Activated naive CD4-positive, alpha-beta T cell treated with Interleukin-2 at 50 U/mL for 16 hours (primary cell): Measurements from ENCODE around the gene PHF12.
"Not testable (repeated sequence)": the region's sequence is repeated elsewhere in the genome, so short reads cannot be mapped to it uniquely, and the experiment has no call there.

ENCODE experiments used
- DNase-seq: peaks from one replicate; pipeline ENCODE4 v3.0.0-alpha.2; 2020

The PHF12 gene

GRCh38 chr17:28879886-28880571, 71.3 kb downstream of the PHF12 start:
- no peak for DNase-seq

GRCh38 chr17:28878981-28879380, 72.3 kb downstream of the PHF12 start:
- no peak for DNase-seq

DNA sequence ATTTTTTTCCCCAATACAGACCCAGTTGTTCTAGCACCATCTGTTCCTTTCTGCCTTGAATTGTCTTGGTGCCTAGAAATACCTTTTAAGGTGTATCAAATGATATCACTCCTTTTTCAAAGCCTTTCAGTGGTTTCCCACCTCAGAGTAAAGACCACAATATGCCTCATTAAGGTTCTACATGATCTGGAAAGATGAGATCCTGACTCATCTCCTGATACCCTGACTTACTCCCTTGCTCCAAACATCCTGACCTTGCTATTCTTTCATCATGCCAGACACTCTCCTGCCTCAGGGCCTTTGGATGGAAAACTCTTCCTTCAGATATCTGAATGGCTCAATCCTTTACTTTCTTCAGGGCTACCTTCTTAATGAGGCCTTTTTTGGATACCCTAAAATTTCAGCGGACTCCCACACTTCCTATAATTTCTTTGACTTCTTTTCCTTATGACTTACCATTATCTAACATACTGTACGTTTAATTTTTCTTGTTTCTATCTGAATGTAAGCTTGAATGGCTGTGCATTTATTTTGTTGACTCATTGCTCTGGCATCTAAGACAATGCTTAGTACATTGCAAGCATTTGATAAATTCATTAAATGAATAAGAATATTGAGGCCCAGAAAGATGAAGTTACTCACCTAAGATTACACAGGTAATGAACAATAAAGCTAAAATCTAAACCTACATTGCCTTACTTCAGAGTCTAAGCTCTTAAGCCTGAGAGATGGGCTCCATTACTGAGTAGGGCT, 73.0 kb downstream of the PHF12 start:
- DNase-seq = no peak

DNA sequence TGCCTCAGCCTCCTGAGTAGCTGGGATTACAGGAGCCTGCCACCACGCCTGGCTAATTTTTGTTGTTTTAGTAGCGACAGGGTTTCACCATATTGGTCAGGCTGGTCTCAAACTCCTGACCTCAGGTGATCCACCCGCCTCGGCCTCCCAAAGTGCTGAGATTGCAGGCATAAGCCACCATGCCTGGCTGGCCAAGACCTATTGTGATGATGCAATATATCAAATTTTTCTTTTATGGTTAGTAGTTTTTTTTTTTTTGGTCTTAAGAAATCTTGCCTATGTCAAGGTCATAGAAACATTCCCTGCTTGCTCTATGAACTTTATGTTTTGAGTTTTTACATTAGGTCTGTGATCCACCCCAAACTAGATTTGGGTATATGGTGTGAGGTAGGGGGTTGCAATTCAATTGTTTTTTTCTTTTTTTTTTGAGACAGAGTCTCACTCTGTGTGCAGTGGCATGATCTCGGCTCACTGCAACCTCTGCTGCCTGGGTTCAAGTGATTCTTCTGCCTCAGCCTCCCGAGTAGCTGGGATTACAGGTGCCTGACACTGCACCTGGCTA, 74.1 kb downstream of the PHF12 start:
- DNase-seq = not testable (repeated sequence)

DNA sequence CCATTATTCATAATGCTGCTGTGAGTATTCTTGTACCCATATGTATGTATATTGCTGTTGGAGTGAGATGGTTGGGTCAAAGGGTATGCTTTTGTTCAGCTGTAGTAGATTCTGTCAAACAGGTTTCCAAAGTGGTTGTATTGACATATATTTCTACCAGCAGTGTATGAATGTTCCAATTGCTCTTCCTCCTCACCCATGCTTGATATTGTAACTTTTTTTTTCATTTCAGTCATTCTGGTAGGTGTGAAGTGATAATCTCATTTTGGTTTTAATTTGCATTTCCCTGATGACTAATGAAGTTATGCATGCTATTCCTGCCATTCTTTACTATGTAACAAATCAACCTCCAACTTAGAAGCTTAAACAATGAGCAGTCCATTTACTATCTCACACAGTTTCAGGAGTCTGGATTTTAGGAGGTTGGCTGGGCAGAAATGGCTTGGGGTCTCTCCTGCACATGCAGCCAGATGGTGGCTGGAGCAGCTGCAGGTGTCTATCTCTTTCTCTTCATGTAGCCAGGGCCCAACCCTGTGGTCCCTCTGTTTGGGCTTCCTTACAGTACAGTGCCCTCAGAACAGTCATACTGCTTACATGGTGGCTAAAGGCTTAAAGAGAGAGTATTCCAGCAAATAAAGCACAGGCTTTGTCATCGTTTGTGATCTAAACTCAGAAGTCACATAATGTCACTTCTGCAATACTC, 75.3 kb downstream of the PHF12 start:
- no peak for DNase-seq

DNA sequence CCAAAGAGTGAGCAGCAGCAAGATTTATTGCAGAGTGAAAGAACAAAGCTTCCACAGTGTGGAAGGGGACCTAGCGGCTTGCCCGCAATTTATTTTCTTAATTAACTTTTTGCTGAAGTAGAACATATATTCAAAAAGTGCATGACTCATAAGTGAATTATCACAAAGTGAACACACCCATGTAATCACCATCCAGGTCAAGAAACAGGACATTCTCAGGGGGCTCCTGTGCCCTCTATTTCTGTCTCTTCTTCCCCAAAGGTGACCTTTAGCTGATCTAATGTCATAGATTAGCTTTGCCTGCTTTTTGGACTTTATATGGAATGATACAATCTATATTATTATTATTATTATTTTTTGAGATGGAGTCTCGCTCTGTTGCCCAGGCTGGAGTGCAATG, 76.6 kb downstream of the PHF12 start:
- no peak for DNase-seq

DNA sequence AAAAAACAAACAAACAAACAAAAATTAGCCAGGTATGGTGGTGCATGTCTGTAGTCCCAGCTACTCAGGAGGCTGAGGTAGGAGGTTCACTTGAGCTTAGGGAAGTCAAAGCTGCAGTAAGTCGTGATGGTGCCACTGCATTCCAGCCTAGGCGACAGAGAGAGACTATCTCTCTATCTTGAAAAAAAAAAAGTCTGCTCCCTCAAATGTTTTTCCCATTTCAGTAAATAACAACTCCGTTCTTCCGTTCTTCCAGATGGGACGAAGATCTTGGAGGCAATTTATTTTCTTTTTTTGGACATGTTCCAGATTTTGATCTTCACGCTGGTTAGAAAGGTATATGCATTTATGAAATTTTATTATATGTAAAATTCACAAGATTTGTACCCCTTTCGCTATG, 77.5 kb downstream of the PHF12 start:
- DNase-seq = no peak

GRCh38 chr17:28871056-28871579, 80.2 kb downstream of the PHF12 start:
- DNase-seq = peak; percentile 21

DNA sequence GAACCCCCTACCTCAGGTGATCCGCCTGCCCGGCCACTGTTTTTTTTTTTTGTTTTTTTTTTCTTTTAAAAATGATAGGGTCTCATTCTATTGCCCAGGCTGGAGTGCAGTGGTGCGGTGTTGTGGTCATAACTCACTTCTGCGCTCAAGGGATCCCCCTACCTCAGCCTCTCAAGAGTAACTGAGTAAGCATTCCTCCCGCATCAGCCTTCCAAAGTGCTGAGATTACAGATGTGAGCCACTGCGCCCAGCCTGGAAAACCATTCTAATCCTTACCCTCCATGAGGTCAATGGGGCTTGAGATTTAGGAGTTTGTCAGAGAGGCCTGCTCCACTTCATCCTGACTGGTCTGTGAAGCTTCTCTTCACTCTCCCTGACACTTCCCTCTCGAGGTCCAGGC, 84.0 kb downstream of the PHF12 start:
- no peak for DNase-seq

GRCh38 chr17:28865946-28866752, 85.2 kb downstream of the PHF12 start:
- no peak for DNase-seq

GRCh38 chr17:28864991-28865849, 86.1 kb downstream of the PHF12 start:
- DNase-seq = no peak

DNA sequence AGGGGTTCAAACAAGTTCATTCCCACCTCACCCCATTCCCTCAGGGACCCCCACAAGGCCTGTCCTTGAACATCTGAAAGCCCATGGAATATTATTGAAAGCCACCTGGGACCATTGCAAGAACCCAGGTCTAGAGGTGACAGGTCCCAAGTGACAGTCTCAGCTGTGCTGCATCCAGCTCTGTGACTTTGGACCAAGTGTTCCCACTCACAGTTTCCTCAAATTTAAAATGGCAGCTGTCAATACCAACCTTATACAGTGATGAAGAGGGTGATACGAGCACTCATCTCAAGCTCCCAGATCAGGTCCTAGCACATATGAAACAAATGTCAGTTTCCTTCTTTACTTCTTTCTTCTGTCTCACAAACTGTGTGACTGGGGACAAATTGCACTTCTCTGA, 87.4 kb downstream of the PHF12 start:
- no peak for DNase-seq

DNA sequence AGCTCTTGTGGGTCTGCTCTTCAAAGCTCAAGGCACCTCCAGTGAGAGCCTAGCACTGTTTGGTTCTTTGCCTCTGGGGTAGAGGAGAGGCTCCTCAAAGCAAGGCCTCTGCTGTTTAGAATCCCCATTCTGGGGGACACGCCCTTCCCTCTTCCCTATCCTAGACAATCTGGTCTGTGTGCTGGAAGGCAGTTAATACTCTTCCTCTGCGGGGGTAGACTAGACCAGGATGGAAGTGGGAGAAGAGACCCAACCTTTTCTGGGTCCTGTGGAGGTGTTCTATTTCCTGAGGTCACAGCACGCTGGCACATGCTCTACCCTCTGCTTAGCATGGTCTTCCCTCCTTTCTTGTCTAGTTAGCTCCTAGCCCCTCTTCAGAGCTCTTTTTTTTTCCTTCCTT, 88.8 kb downstream of the PHF12 start:
- no peak for DNase-seq

DNA sequence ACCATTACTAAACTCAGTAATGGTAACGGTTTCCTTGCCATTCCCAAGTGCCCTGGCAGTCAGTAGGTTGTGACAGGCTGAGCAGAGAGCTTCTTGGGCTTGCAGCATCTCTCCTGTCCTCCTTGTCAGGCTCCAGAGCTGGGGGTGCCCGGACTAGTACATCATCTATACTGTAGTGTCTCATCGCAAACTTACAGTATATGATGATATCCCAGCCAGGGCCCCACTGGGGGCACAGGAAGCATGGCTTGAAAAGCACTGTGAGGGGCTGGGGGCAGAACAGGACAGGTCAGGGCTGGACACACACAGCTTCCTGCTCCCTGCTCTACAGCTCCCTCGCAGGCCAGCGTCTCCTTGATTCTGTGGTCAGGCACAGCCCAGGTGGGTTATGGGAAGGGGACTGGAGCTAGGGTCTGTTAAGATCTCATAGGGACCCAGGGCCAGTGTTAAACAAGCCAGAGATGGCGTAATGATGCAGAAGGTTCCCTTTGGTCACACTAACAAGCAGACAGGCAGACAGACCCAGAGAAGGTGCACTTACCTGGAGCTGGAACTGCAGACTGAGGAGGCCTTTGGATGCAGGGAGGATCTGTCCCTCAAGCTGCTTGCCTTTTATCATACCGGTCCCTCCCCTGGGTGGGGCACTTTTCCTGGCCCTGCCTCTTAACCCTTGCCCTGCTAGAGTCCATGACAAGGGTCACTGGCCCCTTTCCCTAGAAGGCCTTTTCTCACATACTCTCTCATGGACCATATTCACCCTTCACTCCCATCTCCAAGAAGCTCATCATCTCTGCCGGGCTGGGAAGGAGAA, 89.7 kb downstream of the PHF12 start:
- no peak for DNase-seq

- no peak for DNase-seq
Observed at GRCh38 chr17:28860363-28860808, 90.9 kb downstream of the PHF12 start.

DNA sequence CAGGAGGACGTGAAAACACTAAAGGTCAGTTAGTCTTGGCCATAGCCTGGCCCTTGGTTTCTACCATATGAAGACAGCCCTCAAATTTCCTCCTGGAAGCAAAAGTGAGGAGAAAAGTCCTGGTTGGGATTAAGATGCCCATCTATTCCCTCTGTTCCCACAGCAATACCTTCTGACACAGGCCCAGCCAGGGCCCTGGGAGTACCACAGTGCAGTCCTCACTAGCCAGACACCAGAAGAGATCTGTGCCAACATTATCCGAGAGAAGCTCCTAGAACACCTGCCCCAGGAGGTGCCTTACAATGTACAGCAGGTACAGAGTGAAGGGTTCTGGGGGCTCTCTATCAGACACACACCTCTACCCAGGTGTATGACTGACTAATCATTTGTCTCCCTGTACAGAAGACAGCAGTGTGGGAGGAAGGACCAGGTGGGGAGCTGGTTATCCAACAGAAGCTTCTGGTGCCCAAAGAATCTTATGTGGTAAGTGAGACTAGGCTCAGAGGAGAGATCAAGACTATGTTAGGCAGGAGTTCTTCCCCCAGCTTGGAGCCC, 92.4 kb downstream of the PHF12 start:
- DNase-seq = no peak

GRCh38 chr17:28857905-28858800, 93.2 kb downstream of the PHF12 start:
- no peak for DNase-seq

DNA sequence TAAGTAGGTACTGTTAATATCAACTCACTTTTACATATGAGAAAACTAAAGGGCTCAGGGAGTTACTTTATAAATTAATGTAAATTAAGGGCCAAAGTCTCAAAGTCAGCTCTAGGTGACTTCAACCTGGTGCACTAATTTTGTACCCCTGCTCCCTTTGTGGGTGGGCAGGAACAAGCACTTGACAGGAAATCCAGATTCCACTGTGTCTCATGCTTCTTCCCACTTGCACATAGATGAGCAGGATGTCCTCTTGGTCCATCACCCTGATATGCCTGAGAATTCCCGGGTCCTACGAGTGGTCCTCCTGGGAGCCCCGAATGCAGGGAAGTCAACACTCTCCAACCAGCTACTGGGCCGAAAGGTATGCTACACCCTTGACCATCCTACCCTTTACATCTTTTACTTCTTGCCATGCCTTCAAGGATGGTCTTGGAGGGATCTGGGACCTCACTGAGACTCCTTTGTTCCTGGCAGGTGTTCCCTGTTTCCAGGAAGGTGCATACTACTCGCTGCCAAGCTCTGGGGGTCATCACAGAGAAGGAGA, 95.2 kb downstream of the PHF12 start:
- DNase-seq = no peak

DNA sequence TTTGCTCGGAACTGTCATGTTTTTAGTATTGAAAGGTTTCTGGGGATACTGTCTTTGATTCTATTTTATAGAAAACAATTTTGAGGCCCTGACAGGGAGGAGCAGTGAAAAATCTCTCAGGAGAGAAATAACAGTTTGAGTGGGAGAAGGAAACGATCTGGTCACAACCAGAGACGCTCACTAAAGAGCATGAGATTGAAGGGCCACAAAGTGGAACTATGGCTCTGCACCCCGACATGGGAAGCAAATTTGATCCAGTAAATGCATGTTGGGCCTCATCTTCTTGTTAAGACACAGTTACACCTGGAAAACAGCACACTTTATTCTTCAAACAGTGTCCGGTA, 96.0 kb downstream of the PHF12 start:
- no peak for DNase-seq
